ENCODE measurements around the gene BMP6. TPM values are rescaled to one million over a fixed set of nuclear protein-coding genes. Genes with fewer than 3 reads are reported as not detected.
"Not testable (repeated sequence)": the region's sequence is repeated elsewhere in the genome, so short reads cannot be mapped to it uniquely, and the experiment has no call there.

Gene BMP6
- total and polyA plus RNA-seq, 2 donors = 0.19 to 0.82 TPM

GRCh38 chr6:7817184-7817583 is 91.3 kb downstream of the BMP6 start:
- DNase-seq (ENCODE audit: low read depth in 6 of 9, low spot score in 9 of 9); H3K4me3 ChIP-seq (ENCODE audit: low read length in 2 of 2); H3K27me3 ChIP-seq (ENCODE audit: control insufficient read depth in 2 of 2, insufficient read depth in 1 of 2, low read length in 1 of 2); H3K9me3 ChIP-seq (ENCODE audit: control insufficient read depth in 2 of 2, insufficient read depth in 1 of 2, low read length in 1 of 2); H3K36me3 ChIP-seq (ENCODE audit: control insufficient read depth in 2 of 2, insufficient read depth in 2 of 2, low read length in 1 of 2); H3K4me1 ChIP-seq (ENCODE audit: control insufficient read depth in 2 of 2, insufficient read depth in 2 of 2, low read length in 2 of 2); H3K27ac ChIP-seq (ENCODE audit: low read depth in 1 of 2, low read length in 1 of 2): not testable (repeated sequence)
- 96% methylated on average over 5 of the region's 5 CpGs for WGBS

GRCh38 chr6:7818257-7819214 is 92.6 kb downstream of the BMP6 start:
- no peak overlapping the region for H3K27ac ChIP-seq (ENCODE audit: low read depth in 1 of 2, low read length in 1 of 2)
- no peaks in the 10 kb centered on the region for H3K27me3 ChIP-seq (ENCODE audit: control insufficient read depth in 2 of 2, insufficient read depth in 1 of 2, low read length in 1 of 2)
- no peak for DNase-seq (ENCODE audit: low read depth in 6 of 9, low spot score in 9 of 9)
- 91% methylated on average over 13 of the region's 13 CpGs for WGBS
- H3K4me3 ChIP-seq (ENCODE audit: low read length in 2 of 2) = no peak overlapping the region
- no peaks in the 10 kb centered on the region for H3K4me1 ChIP-seq (ENCODE audit: control insufficient read depth in 2 of 2, insufficient read depth in 2 of 2, low read length in 2 of 2)
- no peaks in the 10 kb centered on the region for H3K9me3 ChIP-seq (ENCODE audit: control insufficient read depth in 2 of 2, insufficient read depth in 1 of 2, low read length in 1 of 2)
- H3K36me3 ChIP-seq (ENCODE audit: control insufficient read depth in 2 of 2, insufficient read depth in 2 of 2, low read length in 1 of 2) = no peaks in the 10 kb centered on the region

- DNase-seq (ENCODE audit: low read depth in 6 of 9, low spot score in 9 of 9) = no peak
- H3K27me3 ChIP-seq (ENCODE audit: control insufficient read depth in 2 of 2, insufficient read depth in 1 of 2, low read length in 1 of 2) = no peaks in the 10 kb centered on the region
- no peaks in the 10 kb centered on the region for H3K9me3 ChIP-seq (ENCODE audit: control insufficient read depth in 2 of 2, insufficient read depth in 1 of 2, low read length in 1 of 2)
- no peak overlapping the region for H3K27ac ChIP-seq (ENCODE audit: low read depth in 1 of 2, low read length in 1 of 2)
- H3K36me3 ChIP-seq (ENCODE audit: control insufficient read depth in 2 of 2, insufficient read depth in 2 of 2, low read length in 1 of 2) = no peaks in the 10 kb centered on the region
- H3K4me3 ChIP-seq (ENCODE audit: low read length in 2 of 2) = no peak overlapping the region
- H3K4me1 ChIP-seq (ENCODE audit: control insufficient read depth in 2 of 2, insufficient read depth in 2 of 2, low read length in 2 of 2) = no peaks in the 10 kb centered on the region
- WGBS = 88% methylated on average over 3 of the region's 3 CpGs
These were observed 93.6 kb downstream of the BMP6 start for GRCh38 chr6:7819431-7820015.

- H3K27ac ChIP-seq (ENCODE audit: low read depth in 1 of 2, low read length in 1 of 2) = no peak overlapping the region
- no peaks in the 10 kb centered on the region for H3K36me3 ChIP-seq (ENCODE audit: control insufficient read depth in 2 of 2, insufficient read depth in 2 of 2, low read length in 1 of 2)
- no peaks in the 10 kb centered on the region for H3K9me3 ChIP-seq (ENCODE audit: control insufficient read depth in 2 of 2, insufficient read depth in 1 of 2, low read length in 1 of 2)
- no peak for DNase-seq (ENCODE audit: low read depth in 6 of 9, low spot score in 9 of 9)
- no peak overlapping the region for H3K4me3 ChIP-seq (ENCODE audit: low read length in 2 of 2)
- H3K4me1 ChIP-seq (ENCODE audit: control insufficient read depth in 2 of 2, insufficient read depth in 2 of 2, low read length in 2 of 2) = no peaks in the 10 kb centered on the region
- no peaks in the 10 kb centered on the region for H3K27me3 ChIP-seq (ENCODE audit: control insufficient read depth in 2 of 2, insufficient read depth in 1 of 2, low read length in 1 of 2)
- WGBS = 85% methylated on average over 9 of the region's 9 CpGs
These were observed 94.5 kb downstream of the BMP6 start for GRCh38 chr6:7820288-7820835.

GRCh38 chr6:7821426-7821825 is 95.5 kb downstream of the BMP6 start:
- Histone ChIP-seq H3K4me1 (ENCODE audit: control insufficient read depth in 2 of 2, insufficient read depth in 2 of 2, low read length in 2 of 2) (no peaks in the 10 kb centered on the region), H3K9me3 (ENCODE audit: control insufficient read depth in 2 of 2, insufficient read depth in 1 of 2, low read length in 1 of 2) (no peaks in the 10 kb centered on the region), H3K36me3 (ENCODE audit: control insufficient read depth in 2 of 2, insufficient read depth in 2 of 2, low read length in 1 of 2) (no peaks in the 10 kb centered on the region), H3K27ac (ENCODE audit: low read depth in 1 of 2, low read length in 1 of 2) (no peak overlapping the region), H3K27me3 (ENCODE audit: control insufficient read depth in 2 of 2, insufficient read depth in 1 of 2, low read length in 1 of 2) (no peaks in the 10 kb centered on the region), H3K4me3 (ENCODE audit: low read length in 2 of 2) (no peak overlapping the region)
- 97% methylated on average over 5 of the region's 5 CpGs for WGBS
- DNase-seq (ENCODE audit: low read depth in 6 of 9, low spot score in 9 of 9) = no peak

DNA sequence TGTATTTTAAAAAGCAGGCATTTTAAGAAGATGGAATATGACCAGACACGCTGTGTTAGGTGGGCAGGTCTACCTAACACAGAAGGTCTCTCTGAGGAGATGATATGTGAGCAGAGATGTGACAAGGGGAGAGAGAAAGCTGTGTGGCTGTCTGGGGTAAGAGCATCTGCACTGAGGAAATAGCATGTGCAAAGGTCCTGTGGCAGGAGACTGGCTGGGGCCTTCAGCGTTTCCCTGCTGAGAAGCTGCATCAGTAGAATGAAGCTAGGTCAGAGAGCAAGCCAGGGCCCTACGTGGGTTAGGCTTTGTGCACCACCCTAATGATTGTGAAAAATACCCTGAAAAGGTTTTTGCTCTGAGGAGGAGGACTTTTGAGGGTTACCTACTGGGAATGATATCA is 97.7 kb downstream of the BMP6 start:
- no peak overlapping the region for H3K27ac ChIP-seq (ENCODE audit: low read depth in 1 of 2, low read length in 1 of 2)
- no peaks in the 10 kb centered on the region for H3K36me3 ChIP-seq (ENCODE audit: control insufficient read depth in 2 of 2, insufficient read depth in 2 of 2, low read length in 1 of 2)
- H3K4me3 ChIP-seq (ENCODE audit: low read length in 2 of 2) = no peak overlapping the region
- H3K9me3 ChIP-seq (ENCODE audit: control insufficient read depth in 2 of 2, insufficient read depth in 1 of 2, low read length in 1 of 2) = no peaks in the 10 kb centered on the region
- DNase-seq (ENCODE audit: low read depth in 6 of 9, low spot score in 9 of 9) = no peak
- WGBS = 95% methylated on average over 3 of the region's 3 CpGs
- no peaks in the 10 kb centered on the region for H3K27me3 ChIP-seq (ENCODE audit: control insufficient read depth in 2 of 2, insufficient read depth in 1 of 2, low read length in 1 of 2)
- H3K4me1 ChIP-seq (ENCODE audit: control insufficient read depth in 2 of 2, insufficient read depth in 2 of 2, low read length in 2 of 2) = no peaks in the 10 kb centered on the region

DNA sequence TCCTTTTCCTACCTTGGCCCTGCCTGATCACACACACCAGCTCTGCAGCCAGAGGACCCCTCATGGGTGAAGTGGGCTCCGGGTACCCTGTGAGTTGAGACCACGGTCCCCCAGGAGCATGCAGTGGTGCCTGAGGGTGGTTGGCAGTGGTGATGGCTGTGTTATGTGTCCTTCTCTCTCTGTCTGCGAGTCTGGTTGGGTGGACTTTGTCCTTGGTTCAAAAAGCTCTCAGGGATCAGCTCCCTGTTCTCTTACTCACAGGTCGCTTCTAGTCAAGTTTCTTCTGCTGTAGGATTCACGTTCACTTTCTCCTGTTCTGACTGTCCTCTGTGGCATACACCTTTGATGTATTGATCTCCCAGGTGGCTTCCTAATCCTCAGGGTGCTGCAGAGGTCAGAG is 100.1 kb downstream of the BMP6 start:
- Histone ChIP-seq H3K27me3 (ENCODE audit: control insufficient read depth in 2 of 2, insufficient read depth in 1 of 2, low read length in 1 of 2) (no peaks in the 10 kb centered on the region), H3K27ac (ENCODE audit: low read depth in 1 of 2, low read length in 1 of 2) (no peak overlapping the region), H3K4me1 (ENCODE audit: control insufficient read depth in 2 of 2, insufficient read depth in 2 of 2, low read length in 2 of 2) (no peaks in the 10 kb centered on the region), H3K9me3 (ENCODE audit: control insufficient read depth in 2 of 2, insufficient read depth in 1 of 2, low read length in 1 of 2) (no peaks in the 10 kb centered on the region), H3K4me3 (ENCODE audit: low read length in 2 of 2) (no peak overlapping the region), H3K36me3 (ENCODE audit: control insufficient read depth in 2 of 2, insufficient read depth in 2 of 2, low read length in 1 of 2) (no peaks in the 10 kb centered on the region)
- DNase-seq (ENCODE audit: low read depth in 6 of 9, low spot score in 9 of 9) = no peak
- 97% methylated on average over 5 of the region's 5 CpGs for whole genome bisulfite sequencing

GRCh38 chr6:7827142-7827541 is 101.2 kb downstream of the BMP6 start:
- Histone ChIP-seq H3K4me1 (ENCODE audit: control insufficient read depth in 2 of 2, insufficient read depth in 2 of 2, low read length in 2 of 2) (no peaks in the 10 kb centered on the region), H3K4me3 (ENCODE audit: low read length in 2 of 2) (no peak overlapping the region), H3K27ac (ENCODE audit: low read depth in 1 of 2, low read length in 1 of 2) (no peak overlapping the region), H3K27me3 (ENCODE audit: control insufficient read depth in 2 of 2, insufficient read depth in 1 of 2, low read length in 1 of 2) (no peaks in the 10 kb centered on the region), H3K36me3 (ENCODE audit: control insufficient read depth in 2 of 2, insufficient read depth in 2 of 2, low read length in 1 of 2) (no peaks in the 10 kb centered on the region), H3K9me3 (ENCODE audit: control insufficient read depth in 2 of 2, insufficient read depth in 1 of 2, low read length in 1 of 2) (no peaks in the 10 kb centered on the region)
- DNase-seq (ENCODE audit: low read depth in 6 of 9, low spot score in 9 of 9) = no peak
- 92% methylated on average over 7 of the region's 7 CpGs for WGBS

- Histone ChIP-seq H3K9me3 (ENCODE audit: control insufficient read depth in 2 of 2, insufficient read depth in 1 of 2, low read length in 1 of 2) (no peaks in the 10 kb centered on the region), H3K36me3 (ENCODE audit: control insufficient read depth in 2 of 2, insufficient read depth in 2 of 2, low read length in 1 of 2) (no peaks in the 10 kb centered on the region), H3K4me1 (ENCODE audit: control insufficient read depth in 2 of 2, insufficient read depth in 2 of 2, low read length in 2 of 2) (no peaks in the 10 kb centered on the region), H3K4me3 (ENCODE audit: low read length in 2 of 2) (no peak overlapping the region), H3K27me3 (ENCODE audit: control insufficient read depth in 2 of 2, insufficient read depth in 1 of 2, low read length in 1 of 2) (no peaks in the 10 kb centered on the region), H3K27ac (ENCODE audit: low read depth in 1 of 2, low read length in 1 of 2) (no peak overlapping the region)
- WGBS = 96% methylated on average over 5 of the region's 5 CpGs
- no peak for DNase-seq (ENCODE audit: low read depth in 6 of 9, low spot score in 9 of 9)
These were observed 102.2 kb downstream of the BMP6 start for GRCh38 chr6:7828124-7828523.
